Skeletal muscle satellite cell (primary cell): Measurements from ENCODE around the gene CHRNB2.

Experiments used
- H3K27me3 ChIP-seq: 2 replicates; pipeline ENCODE4 v1.7.0; 2013; ENCODE audit warnings: low read length; ENCODE audit not compliant: control insufficient read depth, insufficient read depth
- H3K36me3 ChIP-seq: 2 replicates; pipeline ENCODE4 v1.7.0; 2013; ENCODE audit warnings: mild to moderate bottlenecking, control low read depth, low read length; ENCODE audit not compliant: insufficient read depth
- H3K4me1 ChIP-seq: 2 replicates; pipeline ENCODE4 v1.7.0; 2013; ENCODE audit warnings: low read length; ENCODE audit not compliant: control insufficient read depth, insufficient read depth
- H3K4me2 ChIP-seq: 2 replicates; pipeline ENCODE4 v1.7.0; 2013; ENCODE audit warnings: mild to moderate bottlenecking, low read length
- H3K4me3 ChIP-seq: 2 replicates; pipeline ENCODE4 v1.7.0; 2013; ENCODE audit warnings: low read length
- H3K9ac ChIP-seq: 2 replicates; pipeline ENCODE4 v1.7.0; 2013; ENCODE audit warnings: mild to moderate bottlenecking, low read depth, low read length, moderate library complexity
- H3K9me3 ChIP-seq: replicated peaks from 2 replicates; pipeline ENCODE4 v1.7.0; 2013; ENCODE audit warnings: mild to moderate bottlenecking, control low read depth, low read length

CHRNB2 gene

GRCh38 chr1:154572468-154573167, 5.0 kb downstream of the CHRNB2 start:
- Histone ChIP-seq H3K4me2 (no peak overlapping the region), H3K27me3 (peaks cover 31% of the 10 kb centered on the region), H3K4me3 (no peak overlapping the region), H3K36me3 (no peaks in the 10 kb centered on the region), H3K9ac (no peak overlapping the region), H3K9me3 (no peaks in the 10 kb centered on the region), H3K4me1 (peaks cover 6% of the 10 kb centered on the region)

GRCh38 chr1:154573168-154573510, 5.6 kb downstream of the CHRNB2 start:
- Histone ChIP-seq H3K9ac (no peak overlapping the region), H3K9me3 (no peaks in the 10 kb centered on the region), H3K36me3 (peaks cover 1% of the 10 kb centered on the region), H3K4me3 (no peak overlapping the region), H3K27me3 (peaks cover 28% of the 10 kb centered on the region), H3K4me1 (peaks cover under 1% of the 10 kb centered on the region), H3K4me2 (no peak overlapping the region)

GRCh38 chr1:154574716-154575115, 7.1 kb downstream of the CHRNB2 start:
- Histone ChIP-seq H3K4me1 (no peaks in the 10 kb centered on the region), H3K36me3 (peaks cover 16% of the 10 kb centered on the region), H3K4me2 (no peak overlapping the region), H3K27me3 (peaks cover 16% of the 10 kb centered on the region), H3K9ac (no peak overlapping the region), H3K9me3 (no peaks in the 10 kb centered on the region), H3K4me3 (no peak overlapping the region)

DNA sequence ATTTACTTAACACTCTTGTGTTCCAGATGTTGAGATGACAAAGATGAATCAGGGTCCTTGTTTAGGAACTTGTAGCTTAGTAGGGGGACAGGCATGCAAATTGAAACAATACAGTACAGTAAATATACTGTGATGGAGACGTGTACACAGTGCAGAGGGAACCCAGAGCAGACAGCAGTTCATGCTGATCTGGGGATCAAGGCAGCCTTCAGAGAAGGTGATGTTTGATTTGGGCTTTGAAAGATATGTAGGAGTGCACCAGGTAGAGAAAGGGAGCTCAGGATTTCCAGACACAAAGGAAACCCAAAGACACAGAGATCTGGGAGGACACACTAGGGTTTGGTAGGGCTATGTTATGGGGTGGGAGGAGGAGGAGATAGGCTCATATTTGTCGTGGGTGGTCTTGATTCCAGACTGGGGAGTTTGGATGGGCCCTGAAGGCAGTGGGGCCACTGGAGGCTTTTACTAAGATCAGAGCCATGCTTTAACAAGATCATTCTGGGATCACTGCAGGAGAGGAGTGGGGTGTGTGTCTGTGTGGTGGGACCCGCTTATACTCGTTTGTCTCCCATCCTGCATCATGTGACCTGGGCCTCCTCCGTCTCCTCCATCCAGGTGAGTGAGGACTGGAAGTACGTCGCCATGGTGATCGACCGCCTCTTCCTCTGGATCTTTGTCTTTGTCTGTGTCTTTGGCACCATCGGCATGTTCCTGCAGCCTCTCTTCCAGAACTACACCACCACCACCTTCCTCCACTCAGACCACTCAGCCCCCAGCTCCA, 7.8 kb downstream of the CHRNB2 start:
- Histone ChIP-seq H3K9ac (no peak overlapping the region), H3K36me3 (peaks cover 19% of the 10 kb centered on the region), H3K4me2 (no peak overlapping the region), H3K4me3 (no peak overlapping the region), H3K9me3 (no peaks in the 10 kb centered on the region), H3K4me1 (no peaks in the 10 kb centered on the region), H3K27me3 (peaks cover 14% of the 10 kb centered on the region)

GRCh38 chr1:154575951-154576566, 8.5 kb downstream of the CHRNB2 start:
- H3K4me3 ChIP-seq, result no peak overlapping the region
- peaks cover 26% of the 10 kb centered on the region for H3K36me3 ChIP-seq
- H3K4me1 ChIP-seq, result no peaks in the 10 kb centered on the region
- H3K9ac ChIP-seq, result no peak overlapping the region
- peaks cover 13% of the 10 kb centered on the region for H3K27me3 ChIP-seq
- H3K4me2 ChIP-seq, result no peak overlapping the region
- no peaks in the 10 kb centered on the region for H3K9me3 ChIP-seq

GRCh38 chr1:154577346-154578057, 9.9 kb downstream of the CHRNB2 start:
- no peaks in the 10 kb centered on the region for H3K4me1 ChIP-seq
- H3K27me3 ChIP-seq, result peaks cover 7% of the 10 kb centered on the region
- H3K4me3 ChIP-seq, result no peak overlapping the region
- H3K4me2 ChIP-seq, result no peak overlapping the region
- peaks cover 38% of the 10 kb centered on the region for H3K36me3 ChIP-seq
- H3K9ac ChIP-seq, result no peak overlapping the region
- H3K9me3 ChIP-seq, result no peaks in the 10 kb centered on the region

DNA sequence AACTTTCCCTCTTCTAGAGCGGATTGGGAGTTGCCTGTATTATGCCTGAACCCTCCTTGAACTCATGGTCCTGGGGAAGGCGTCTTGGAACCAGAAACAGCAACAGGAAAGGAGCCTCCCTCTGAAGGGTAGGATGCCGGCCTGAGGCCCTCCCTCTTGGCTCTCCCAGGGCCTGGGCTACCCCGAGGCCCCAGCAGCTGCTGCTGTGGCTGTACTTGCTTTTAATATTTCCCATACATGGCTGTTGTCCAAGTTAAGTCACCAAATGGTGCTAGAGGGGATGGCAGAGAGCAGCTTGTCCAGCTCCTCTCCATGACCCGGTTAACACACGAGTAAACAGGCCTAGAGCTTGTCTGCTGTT, 10.5 kb downstream of the CHRNB2 start:
- peaks cover 5% of the 10 kb centered on the region for H3K27me3 ChIP-seq
- H3K9ac ChIP-seq, result no peak overlapping the region
- H3K36me3 ChIP-seq, result peaks cover 43% of the 10 kb centered on the region
- H3K9me3 ChIP-seq, result no peaks in the 10 kb centered on the region
- H3K4me3 ChIP-seq, result no peak overlapping the region
- H3K4me2 ChIP-seq, result no peak overlapping the region
- no peaks in the 10 kb centered on the region for H3K4me1 ChIP-seq

DNA sequence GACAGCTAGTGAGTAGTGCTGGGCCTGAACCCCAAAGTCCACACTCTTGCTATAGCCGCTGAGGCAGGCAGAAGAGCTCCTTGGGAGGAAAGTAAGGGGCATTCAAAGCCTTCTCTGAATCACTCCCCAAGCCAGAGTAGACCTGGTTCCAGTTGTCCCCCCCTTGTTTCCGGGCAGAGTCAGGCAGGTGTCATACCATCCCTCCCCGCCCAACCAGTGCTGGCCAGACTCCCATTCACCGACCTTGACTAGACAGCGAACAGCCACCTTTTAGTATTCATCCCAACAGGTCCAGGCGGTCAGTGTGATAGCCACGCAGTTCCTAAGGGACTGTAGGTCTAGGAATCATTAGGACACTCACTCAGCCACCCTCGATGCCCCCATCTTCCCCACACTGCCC, 11.8 kb downstream of the CHRNB2 start:
- Histone ChIP-seq H3K4me2 (no peak overlapping the region), H3K4me3 (no peak overlapping the region), H3K9me3 (no peaks in the 10 kb centered on the region), H3K9ac (no peak overlapping the region), H3K36me3 (peaks cover 56% of the 10 kb centered on the region), H3K27me3 (no peaks in the 10 kb centered on the region), H3K4me1 (no peaks in the 10 kb centered on the region)

DNA sequence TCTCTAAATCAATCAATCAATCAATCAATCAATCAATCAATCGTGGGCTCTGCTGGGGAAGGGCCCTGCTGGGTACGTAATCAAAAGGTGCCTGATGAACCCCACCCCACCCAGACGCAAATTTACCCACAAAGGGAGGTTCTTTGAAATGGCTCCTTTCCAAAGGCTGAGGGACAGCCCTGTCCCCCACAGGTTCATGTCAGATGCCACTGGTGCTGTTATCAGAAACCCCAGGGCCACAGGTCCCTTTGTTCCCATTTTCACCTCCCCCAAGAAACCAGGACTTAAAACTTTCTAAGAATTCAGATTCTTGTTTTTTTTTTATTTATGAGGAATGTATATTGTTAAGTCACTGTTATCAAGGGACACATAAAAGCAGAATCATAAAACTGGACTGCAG, 14.2 kb downstream of the CHRNB2 start:
- Histone ChIP-seq H3K4me3 (no peak overlapping the region), H3K27me3 (no peaks in the 10 kb centered on the region), H3K4me1 (no peaks in the 10 kb centered on the region), H3K9ac (no peak overlapping the region), H3K36me3 (peaks cover 80% of the 10 kb centered on the region), H3K9me3 (no peaks in the 10 kb centered on the region), H3K4me2 (no peak overlapping the region)

DNA sequence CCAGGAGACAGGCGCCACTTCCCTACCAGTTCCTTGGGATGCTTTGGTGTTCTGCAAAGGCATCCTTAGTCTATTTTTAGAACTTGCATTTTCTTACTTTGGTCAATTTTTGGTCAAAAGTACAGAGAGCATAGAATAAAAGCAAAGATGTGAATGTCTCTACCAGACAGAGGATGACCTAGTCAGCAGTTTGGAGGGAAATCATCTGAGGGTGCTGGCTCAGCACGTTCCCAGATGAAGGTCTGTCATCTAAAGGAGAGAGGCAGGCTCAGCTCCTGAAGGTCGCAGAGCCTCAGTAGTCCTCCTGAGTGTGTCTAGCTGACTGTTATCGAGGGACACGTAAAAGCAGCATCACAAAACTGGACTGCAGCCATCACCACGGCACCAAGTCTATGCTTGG, 15.3 kb downstream of the CHRNB2 start:
- peaks cover 91% of the 10 kb centered on the region for H3K36me3 ChIP-seq

DNA sequence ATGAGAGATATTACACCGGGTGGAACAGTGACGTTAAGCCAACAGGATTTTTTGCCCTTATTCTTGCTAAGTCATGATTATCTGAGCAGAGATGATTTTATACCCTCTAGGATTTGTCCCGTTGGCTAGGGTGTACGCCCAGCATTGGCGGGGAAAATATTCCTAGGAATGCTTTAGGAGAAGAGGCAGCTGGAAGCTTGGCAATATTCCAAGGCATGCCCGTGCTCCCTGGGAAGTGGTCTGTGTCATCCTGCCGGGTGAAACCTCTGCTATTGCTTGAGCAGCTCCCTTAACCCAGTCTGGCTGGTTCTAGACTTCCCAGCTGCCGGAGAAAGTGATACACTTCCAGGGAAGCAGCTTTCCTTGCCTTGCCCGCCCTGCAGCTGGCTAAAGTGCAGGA, 16.2 kb downstream of the CHRNB2 start:
- H3K36me3 ChIP-seq, result peaks cover 93% of the 10 kb centered on the region
- H3K9ac ChIP-seq, result no peak overlapping the region
- no peak overlapping the region for H3K4me3 ChIP-seq
- H3K4me2 ChIP-seq, result no peak overlapping the region
- no peaks in the 10 kb centered on the region for H3K4me1 ChIP-seq
- no peaks in the 10 kb centered on the region for H3K9me3 ChIP-seq
- no peaks in the 10 kb centered on the region for H3K27me3 ChIP-seq

More for the DNA sequence above, 15.3 kb downstream of the CHRNB2 start:
- H3K9me3 ChIP-seq, result no peaks in the 10 kb centered on the region
- H3K4me3 ChIP-seq, result no peak overlapping the region
- no peak overlapping the region for H3K4me2 ChIP-seq
- H3K27me3 ChIP-seq, result no peaks in the 10 kb centered on the region
- H3K9ac ChIP-seq, result no peak overlapping the region
- H3K4me1 ChIP-seq, result no peaks in the 10 kb centered on the region
